K562 (cell line): ENCODE data around the gene EEPD1. TPM values are rescaled to one million over a fixed set of nuclear protein-coding genes. Genes with fewer than 3 reads are reported as not detected.
A peak's percentile ranks its signal among the peaks of the same experiment; 100 is the strongest.

Source experiments
- ATAC-seq: fragments of 200-7000 bp; cut with Tn5 transposase; 3 replicates; pipeline ENCODE4 v1.9.1; 2020; ENCODE audit warnings: moderate library complexity
- BruUV-seq: library from RNA; stranded (reverse); fragments of 400-500 nt; replicated peaks from 2 replicates; lab custom pipeline; 2021; lab: Mats Ljungman, UMichigan
- CTCF ChIA-PET: fragments of 300-600 bp; formaldehyde crosslinking; extraction: SDS; loops from one replicate; lab custom pipeline; 2021; ENCODE audit warnings: low intra/inter-chr PET ratio; lab: Yijun Ruan, JAX
- POLR2A ChIA-PET: fragments of 300-600, 350-650 bp; sonication (Branson Sonifier 250); formaldehyde crosslinking; extraction: SDS; loops from one replicate; lab custom pipeline; 2021; ENCODE audit warnings: antibody characterized with exemption, inconsistent platforms; lab: Yijun Ruan, JAX
- DNase-seq, 4 experiments: peaks; one replicate each; pipeline versions ENCODE4 v3.0.0 to v3.0.0-alpha.2; 2011 to 2018; ENCODE audit warnings: low spot score in 3 of 4, mixed read lengths in 3 of 4; ENCODE audit errors: extremely low read depth in 1 of 4
- FAIRE-seq: peaks from 2 replicates; lab custom pipeline; 2011; peaks lifted over from hg19 to GRCh38; lab: Jason Lieb, UNC
- H2AFZ ChIP-seq: 2 replicates; pipeline ENCODE4 v1.6.0; 2011; ENCODE audit warnings: low read depth, low read length, control low read depth, inconsistent platforms
- H3K27ac ChIP-seq: fragments of 200-600 bp; 3 replicates; pipeline ENCODE4 v1.8.0; 2011; ENCODE audit warnings: low read depth, mild to moderate bottlenecking, control low read depth, inconsistent platforms, low read length, moderate library complexity, mixed read lengths; ENCODE audit errors: extremely low read depth
- H3K27me3 ChIP-seq, 2 experiments: fragments of 300-600 bp in 1 of 2; 2 replicates in 1 of 2; 3 replicates in 1 of 2; pipeline versions ENCODE4 v1.6.0 to v1.8.0; 2011; ENCODE audit warnings: inconsistent platforms in 2 of 2, low read length in 2 of 2, mild to moderate bottlenecking in 1 of 2, mixed read lengths in 1 of 2, moderate library complexity in 1 of 2; ENCODE audit not compliant: control insufficient read depth in 2 of 2, insufficient read depth in 2 of 2
- H3K36me3 ChIP-seq: fragments of 300-600 bp; 3 replicates; pipeline ENCODE4 v1.8.0; 2011; ENCODE audit warnings: mild to moderate bottlenecking, low read length, inconsistent platforms; ENCODE audit not compliant: control insufficient read depth, insufficient read depth
- H3K4me1 ChIP-seq, 2 experiments: fragments of 200-600 bp in 1 of 2; replicated peaks in 1 of 2; 2 replicates in 1 of 2; 3 replicates in 1 of 2; pipeline versions ENCODE4 v1.5.1 to v1.8.0; 2011; ENCODE audit warnings: inconsistent platforms in 2 of 2, low read length in 2 of 2, mild to moderate bottlenecking in 1 of 2, mixed read lengths in 1 of 2, moderate library complexity in 1 of 2; ENCODE audit not compliant: control insufficient read depth in 2 of 2, insufficient read depth in 2 of 2
- H3K4me2 ChIP-seq: 2 replicates; pipeline ENCODE4 v1.6.1; 2011; ENCODE audit warnings: low read length, control low read depth, inconsistent platforms, mixed read lengths; ENCODE audit not compliant: insufficient read depth
- H3K4me3 ChIP-seq: fragments of 200-600 bp; sonication (generic), shearing (Covaris generic); 2 replicates; pipeline ENCODE4 v1.5.1; 2016; ENCODE audit warnings: control low read depth, inconsistent platforms
- H3K79me2 ChIP-seq: fragments of 200-600 bp; 3 replicates; pipeline ENCODE4 v1.8.0; 2011; ENCODE audit warnings: low read length, inconsistent platforms; ENCODE audit not compliant: control insufficient read depth, insufficient read depth
- H3K9ac ChIP-seq, 2 experiments: 2 replicates each; pipeline versions ENCODE4 v1.6.0 to v1.6.1; 2011; ENCODE audit warnings: low read depth in 2 of 2, low read length in 2 of 2, control low read depth in 1 of 2, inconsistent platforms in 1 of 2, mild to moderate bottlenecking in 1 of 2, mixed read lengths in 1 of 2; ENCODE audit not compliant: insufficient read depth in 1 of 2
- H3K9me1 ChIP-seq: one replicate; pipeline ENCODE4 v1.6.0; 2011; ENCODE audit warnings: inconsistent platforms, mild to moderate bottlenecking, low read length, moderate library complexity; ENCODE audit not compliant: control insufficient read depth, insufficient read depth
- H3K9me3 ChIP-seq: replicated peaks from 2 replicates; pipeline ENCODE4 v1.5.1; 2011; ENCODE audit warnings: low read depth, low read length, inconsistent platforms; ENCODE audit not compliant: control insufficient read depth, insufficient read depth
- H4K20me1 ChIP-seq: replicated peaks from 2 replicates; pipeline ENCODE4 v1.6.1; 2011; ENCODE audit warnings: low read length, inconsistent platforms, mixed read lengths; ENCODE audit not compliant: control insufficient read depth, insufficient read depth
- MYNN ChIP-seq, 2 experiments: sonication (generic); formaldehyde crosslinking in 1 of 2; IDR thresholded peaks; 2 replicates each; pipeline versions ENCODE4 v1.5.0 to v1.6.1; 2016 to 2020; ENCODE audit warnings: antibody characterized with exemption in 1 of 2, missing genetic modification reagents in 1 of 2
- NR4A1 ChIP-seq, 2 experiments: fragments of 250-450 bp in 1 of 2; fragments of 450-650 bp in 1 of 2; sonication (Bioruptor Pico) in 1 of 2; IDR thresholded peaks; 2 replicates each; pipeline versions ENCODE4 v1.4.0 to v1.6.1; 2016 to 2020; ENCODE audit warnings: mild to moderate bottlenecking in 2 of 2, missing compliant biosample characterization in 1 of 2, missing genetic modification characterization in 1 of 2, moderate library complexity in 1 of 2
- PTRF ChIP-seq: fragments of 450-650 bp; IDR thresholded peaks from 2 replicates; pipeline ENCODE4 v1.6.1; 2016; ENCODE audit warnings: mild to moderate bottlenecking, missing genetic modification characterization, missing compliant biosample characterization
- PTTG1 ChIP-seq: fragments of 450-650 bp; IDR thresholded peaks from 2 replicates; pipeline ENCODE4 v1.6.1; 2016; ENCODE audit warnings: low read depth, mild to moderate bottlenecking, missing genetic modification characterization, missing compliant biosample characterization
- PYGO2 ChIP-seq: fragments of 450-650 bp; IDR thresholded peaks from 2 replicates; pipeline ENCODE4 v1.6.1; 2016; ENCODE audit warnings: mild to moderate bottlenecking, missing genetic modification characterization, moderate library complexity, missing compliant biosample characterization
- WGBS: fragments of 100-300 bp; shearing (Covaris generic); methylation state at CpG from one replicate; pipeline ENCODE4 v1.1.6; 2016; ENCODE audit warnings: low coverage, mixed read lengths; ENCODE audit not compliant: insufficient coverage; ENCODE audit errors: missing lambda C conversion rate; 5-methylcytosine and 5-hydroxymethylcytosine counted together
- in situ Hi-C: fragments of 300-500 bp; cut with MboI; formaldehyde crosslinking; loops from 4 replicates; pipeline ENCODE4 v1.15.0; 2018; ENCODE audit warnings: inconsistent platforms, mixed read lengths
- intact Hi-C: fragments of 100-400 bp; cut with micrococcal nuclease; formaldehyde crosslinking; loops from 2 replicates; pipeline ENCODE4 v1.14.2; 2022
- polyA plus RNA-seq, 8 experiments: library from polyadenylated mRNA; depleted of rRNA in 4 of 8; stranded (reverse) in 5 of 8; unstranded in 3 of 8; fragments of >200 nt; fragmentation: Nextera tagmentation in 2 of 8; fragmentation: Illumina TruSeq in 1 of 8; extraction: Ambion mirVana in 2 of 8; extraction: Trizol in 1 of 8; gene quantifications; 2 replicates each; pipeline versions ENCODE4 v1.2.1 to v1.2.3, GENCODE V29; 2011 to 2014; ENCODE audit warnings: inconsistent platforms in 1 of 8, missing spikeins in 1 of 8
- total RNA-seq, 7 experiments: library from RNA; depleted of rRNA in 6 of 7; stranded (reverse); fragments of >200 nt in 6 of 7; fragmentation: Illumina TruSeq in 2 of 7; extraction: Trizol in 2 of 7; gene quantifications; 2 replicates each; pipeline versions ENCODE4 v1.2.1 to v1.2.3, GENCODE V29; 2011 to 2021; ENCODE audit warnings: low replicate concordance in 1 of 7
- TF ChIP-seq, protein P1 (sequence below): IDR thresholded peaks from 2 replicates; pipeline ENCODE4 v1.6.1; 2016; ENCODE audit warnings: missing genetic modification characterization, missing compliant biosample characterization
- TF ChIP-seq, protein P2 (sequence below): fragments of 450-650 bp; conservative IDR thresholded peaks from 2 replicates; pipeline ENCODE4 v1.6.1; 2016; ENCODE audit warnings: missing genetic modification characterization, low read depth, mild to moderate bottlenecking, missing compliant biosample characterization, moderate library complexity

Gene EEPD1
- total and polyA plus RNA-seq, 9 of the 15 experiments (the other 6 are each of a cell fraction or from before 2014, with no cell fraction given) = 0.01 to 1.5 (median 0.74) TPM; not detected in 1

DNA sequence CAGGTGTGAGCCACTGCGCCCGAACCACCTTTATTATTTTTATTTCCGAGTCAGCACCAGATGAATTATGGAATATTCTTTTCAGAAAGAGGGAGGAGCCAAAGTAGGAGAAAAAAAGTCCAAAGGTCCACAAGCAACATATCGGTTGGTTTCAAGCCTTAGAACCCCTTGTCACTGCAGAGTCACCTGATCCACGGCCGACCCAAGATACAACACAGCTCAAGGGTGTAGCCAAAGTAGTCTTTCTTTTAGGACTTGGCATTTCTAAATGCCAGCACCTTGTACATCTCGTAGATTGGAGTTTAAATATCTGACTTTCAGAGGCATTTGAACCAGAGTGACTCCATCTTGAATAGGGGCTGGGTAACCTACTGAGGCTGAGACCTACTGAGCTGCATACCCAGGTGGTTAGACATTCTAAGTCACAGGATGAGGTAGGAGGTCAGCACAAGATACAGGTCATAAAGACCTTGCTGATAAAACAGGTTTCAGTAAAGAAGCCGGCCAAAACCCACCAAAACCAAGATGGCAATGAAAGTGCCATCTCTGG lies 122.8 kb downstream of the EEPD1 start:
- in situ Hi-C loops = no loop called here
- H3K36me3 ChIP-seq = no peaks in the 10 kb centered on the region
- no peak overlapping the region for H3K4me3 ChIP-seq
- no peaks in the 10 kb centered on the region for H3K79me2 ChIP-seq
- no peak overlapping the region for H3K27ac ChIP-seq
- no peak overlapping the region for H3K4me2 ChIP-seq
- no peaks in the 10 kb centered on the region for H3K9me1 ChIP-seq
- no peak overlapping the region for H3K9ac ChIP-seq
- no peaks in the 10 kb centered on the region for H4K20me1 ChIP-seq
- no peak for DNase-seq
- no peak for FAIRE-seq
- no TSS peak for BruUV-seq
- H3K4me1 ChIP-seq = no peaks in the 10 kb centered on the region
- 0% methylated on average over 8 of the region's 8 CpGs for WGBS
- no peak for ATAC-seq
- ChIA-PET CTCF (no interaction called here), POLR2A (interaction anchor here (0.6 kb wide), 1 partner anchor 8 kb away, joined by 3 read pairs; no protein-coding TSS in a partner anchor)
- TF ChIP-seq, protein P1, sequence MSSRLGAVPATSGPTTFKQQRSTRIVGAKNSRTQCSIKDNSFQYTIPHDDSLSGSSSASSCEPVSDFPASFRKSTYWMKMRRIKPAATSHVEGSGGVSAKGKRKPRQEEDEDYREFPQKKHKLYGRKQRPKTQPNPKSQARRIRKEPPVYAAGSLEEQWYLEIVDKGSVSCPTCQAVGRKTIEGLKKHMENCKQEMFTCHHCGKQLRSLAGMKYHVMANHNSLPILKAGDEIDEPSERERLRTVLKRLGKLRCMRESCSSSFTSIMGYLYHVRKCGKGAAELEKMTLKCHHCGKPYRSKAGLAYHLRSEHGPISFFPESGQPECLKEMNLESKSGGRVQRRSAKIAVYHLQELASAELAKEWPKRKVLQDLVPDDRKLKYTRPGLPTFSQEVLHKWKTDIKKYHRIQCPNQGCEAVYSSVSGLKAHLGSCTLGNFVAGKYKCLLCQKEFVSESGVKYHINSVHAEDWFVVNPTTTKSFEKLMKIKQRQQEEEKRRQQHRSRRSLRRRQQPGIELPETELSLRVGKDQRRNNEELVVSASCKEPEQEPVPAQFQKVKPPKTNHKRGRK = no peak
- TF ChIP-seq, protein P2, sequence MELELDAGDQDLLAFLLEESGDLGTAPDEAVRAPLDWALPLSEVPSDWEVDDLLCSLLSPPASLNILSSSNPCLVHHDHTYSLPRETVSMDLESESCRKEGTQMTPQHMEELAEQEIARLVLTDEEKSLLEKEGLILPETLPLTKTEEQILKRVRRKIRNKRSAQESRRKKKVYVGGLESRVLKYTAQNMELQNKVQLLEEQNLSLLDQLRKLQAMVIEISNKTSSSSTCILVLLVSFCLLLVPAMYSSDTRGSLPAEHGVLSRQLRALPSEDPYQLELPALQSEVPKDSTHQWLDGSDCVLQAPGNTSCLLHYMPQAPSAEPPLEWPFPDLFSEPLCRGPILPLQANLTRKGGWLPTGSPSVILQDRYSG = peak; percentile 76; the same call in 1 of the 2 replicates
- TF ChIP-seq NR4A1 (CRISPR knock-in tag; IDR thresholded peaks at IDR 0.05) = no peak
- TF ChIP-seq NR4A1 (tag; IDR thresholded peaks at IDR 0.05) = peak; percentile 95
- TF ChIP-seq PTRF (tag) = peak; percentile 87
- TF ChIP-seq PTTG1 = peak; percentile 83
- TF ChIP-seq PYGO2 (tag) = 0 out of 2 replicates have a peak, but pooled peaks have one; percentile 45
- TF ChIP-seq MYNN (IDR thresholded peaks at IDR 0.05) = no peak
- TF ChIP-seq MYNN (CRISPR knock-in tag; IDR thresholded peaks at IDR 0.05) = no peak
- no peak overlapping the region for H2AFZ ChIP-seq
- H3K27me3 ChIP-seq = peaks cover 24 to 39% of the 10 kb centered on the region in 2 experiments
- intact Hi-C loops = no loop called here
- no peaks in the 10 kb centered on the region for H3K9me3 ChIP-seq
